ENCODE results near the gene COMMD1. TPM values are rescaled to one million over a fixed set of nuclear protein-coding genes. Genes with fewer than 3 reads are reported as not detected.
"Not testable (repeated sequence)": the region's sequence is repeated elsewhere in the genome, so short reads cannot be mapped to it uniquely, and the experiment has no call there.

The COMMD1 gene
- total RNA-seq: 10 to 100 TPM; 36.4 to 41.2 TPM
- polyA plus RNA-seq: 54.6 TPM

DNA sequence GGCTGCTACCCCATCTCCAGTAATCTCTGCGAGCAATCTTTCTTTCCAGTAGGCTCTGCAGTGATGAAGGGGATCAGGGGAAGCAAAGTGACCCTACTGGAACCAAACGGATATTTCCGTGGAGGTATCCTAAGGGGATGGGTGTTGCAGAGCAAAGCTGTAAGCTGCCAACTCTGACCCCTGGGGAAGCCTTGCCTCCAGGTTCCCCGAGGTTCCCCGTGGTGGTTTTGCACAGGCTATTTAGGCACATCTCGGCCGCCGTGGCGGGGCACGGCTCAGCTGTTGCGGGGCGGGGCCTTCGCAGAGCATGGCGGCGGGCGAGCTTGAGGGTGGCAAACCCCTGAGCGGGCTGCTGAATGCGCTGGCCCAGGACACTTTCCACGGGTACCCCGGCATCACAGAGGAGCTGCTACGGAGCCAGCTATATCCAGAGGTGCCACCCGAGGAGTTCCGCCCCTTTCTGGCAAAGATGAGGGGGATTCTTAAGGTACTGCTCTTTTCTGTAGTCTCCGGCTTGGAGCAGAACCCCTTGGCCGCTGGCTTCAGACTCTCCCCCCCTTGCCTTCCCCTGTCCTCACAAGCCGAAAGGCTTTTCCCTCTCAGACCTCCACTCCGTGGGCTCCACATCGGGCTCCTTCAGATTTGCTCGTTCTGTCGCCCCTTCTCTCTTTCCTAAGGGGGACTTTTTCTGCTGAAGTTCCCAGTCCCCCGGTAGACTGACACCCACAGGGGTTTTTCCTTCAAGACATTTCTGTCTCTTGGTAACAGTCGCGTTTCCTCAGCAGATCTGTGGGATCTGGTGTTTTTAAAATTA, at the start of gene COMMD1:
COMMD1 (plus strand) TSS at position 303 of the 814 bp plus-strand sequence; CDS start at position 308, 5 bp downstream.
- ChIA-PET CTCF (no interaction called here), POLR2A (no interaction called here)
- no peaks in the 10 kb centered on the region for H3K9me3 ChIP-seq (ENCODE audit: low read length)
- peak within 1 kb of the TSS; percentile 91 for H3K4me3 ChIP-seq (ENCODE audit: low read length)
- DNase-seq: peak; percentile 66 to 84 (median 70)
- no peaks in the 10 kb centered on the region for H3K36me3 ChIP-seq (ENCODE audit: insufficient read depth, low read length)
- Mint-ChIP-seq H3K4me3 (peak within 1 kb of the TSS; percentile 94 to 99 (median 96)), H3K4me1 (peaks cover 20 to 43% (median 38%) of the 10 kb centered on the region in 3 donors), H3K27ac (peak within 1 kb of the TSS; percentile 64 to 92 (median 90)), H3K36me3 (peaks cover 0 to 9% (median 0%) of the 10 kb centered on the region in 3 donors), H3K27me3 (no peaks in the 10 kb centered on the region), H3K9me3 (no peaks in the 10 kb centered on the region)
- peaks cover 8% of the 10 kb centered on the region for H3K4me1 ChIP-seq (ENCODE audit: insufficient read depth, low read length)
- H3K27me3 ChIP-seq (ENCODE audit: insufficient read depth, low read length, poor library complexity, severe bottlenecking): no peaks in the 10 kb centered on the region
- H3K27ac ChIP-seq (ENCODE audit: low read depth, low read length): peak within 1 kb of the TSS; percentile 72

DNA sequence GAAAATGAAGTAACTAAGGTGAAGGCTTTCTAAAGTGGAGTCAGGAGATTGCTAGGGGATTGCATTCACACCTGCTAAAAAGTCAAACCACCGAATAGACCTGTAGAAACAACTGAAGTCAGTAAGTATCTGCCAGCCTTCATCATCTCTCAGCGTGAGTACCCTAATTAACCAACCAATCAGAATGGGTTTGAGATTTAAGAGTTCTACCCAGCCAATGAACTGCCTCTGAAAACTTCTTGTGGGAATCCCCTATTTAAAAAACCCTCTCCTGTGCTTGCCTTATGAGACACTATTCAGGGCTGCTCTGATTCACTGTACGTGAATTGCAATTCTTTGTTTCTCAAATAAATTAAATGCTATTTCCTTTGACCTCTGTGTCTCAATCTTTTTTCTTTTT, 48.2 kb upstream of the COMMD1 start:
- no peak overlapping the region for H3K4me3 ChIP-seq (ENCODE audit: low read length)
- no peak for DNase-seq
- Mint-ChIP-seq H3K9me3 (peaks cover 2 to 11% (median 5%) of the 10 kb centered on the region in 5 donors), H3K36me3 (peaks cover 0 to 13% (median 0%) of the 10 kb centered on the region in 3 donors), H3K27ac (no peak overlapping the region), H3K4me3 (no peak overlapping the region), H3K27me3 (peaks cover 0 to 2% of the 10 kb centered on the region in 2 donors), H3K4me1 (peaks cover 12 to 21% (median 19%) of the 10 kb centered on the region in 3 donors)
- no peaks in the 10 kb centered on the region for H3K36me3 ChIP-seq (ENCODE audit: insufficient read depth, low read length)
- peaks cover 12% of the 10 kb centered on the region for H3K4me1 ChIP-seq (ENCODE audit: insufficient read depth, low read length)
- ChIA-PET POLR2A (no interaction called here), CTCF (no interaction called here)
- no peaks in the 10 kb centered on the region for H3K9me3 ChIP-seq (ENCODE audit: low read length)
- no peaks in the 10 kb centered on the region for H3K27me3 ChIP-seq (ENCODE audit: insufficient read depth, low read length, poor library complexity, severe bottlenecking)
- H3K27ac ChIP-seq (ENCODE audit: low read depth, low read length): no peak overlapping the region

GRCh38 chr2:61862085-61862484, 43.4 kb upstream of the COMMD1 start:
- Histone ChIP-seq H3K27ac (ENCODE audit: low read depth, low read length) (no peak overlapping the region), H3K36me3 (ENCODE audit: insufficient read depth, low read length) (no peaks in the 10 kb centered on the region), H3K4me3 (ENCODE audit: low read length) (no peak overlapping the region), H3K4me1 (ENCODE audit: insufficient read depth, low read length) (no peaks in the 10 kb centered on the region), H3K9me3 (ENCODE audit: low read length) (no peaks in the 10 kb centered on the region), H3K27me3 (ENCODE audit: insufficient read depth, low read length, poor library complexity, severe bottlenecking) (no peaks in the 10 kb centered on the region)
- no peak overlapping the region for H3K27ac Mint-ChIP-seq
- peaks cover 0 to 2% of the 10 kb centered on the region in 2 donors for H3K27me3 Mint-ChIP-seq
- CTCF ChIA-PET: no interaction called here
- POLR2A ChIA-PET: no interaction called here
- peaks cover 7 to 30% (median 13%) of the 10 kb centered on the region in 3 donors for H3K36me3 Mint-ChIP-seq
- H3K9me3 Mint-ChIP-seq: peaks cover 5 to 15% (median 9%) of the 10 kb centered on the region in 5 donors
- no peak for DNase-seq
- H3K4me3 Mint-ChIP-seq: no peak overlapping the region
- H3K4me1 Mint-ChIP-seq: no peaks in the 10 kb centered on the region

DNA sequence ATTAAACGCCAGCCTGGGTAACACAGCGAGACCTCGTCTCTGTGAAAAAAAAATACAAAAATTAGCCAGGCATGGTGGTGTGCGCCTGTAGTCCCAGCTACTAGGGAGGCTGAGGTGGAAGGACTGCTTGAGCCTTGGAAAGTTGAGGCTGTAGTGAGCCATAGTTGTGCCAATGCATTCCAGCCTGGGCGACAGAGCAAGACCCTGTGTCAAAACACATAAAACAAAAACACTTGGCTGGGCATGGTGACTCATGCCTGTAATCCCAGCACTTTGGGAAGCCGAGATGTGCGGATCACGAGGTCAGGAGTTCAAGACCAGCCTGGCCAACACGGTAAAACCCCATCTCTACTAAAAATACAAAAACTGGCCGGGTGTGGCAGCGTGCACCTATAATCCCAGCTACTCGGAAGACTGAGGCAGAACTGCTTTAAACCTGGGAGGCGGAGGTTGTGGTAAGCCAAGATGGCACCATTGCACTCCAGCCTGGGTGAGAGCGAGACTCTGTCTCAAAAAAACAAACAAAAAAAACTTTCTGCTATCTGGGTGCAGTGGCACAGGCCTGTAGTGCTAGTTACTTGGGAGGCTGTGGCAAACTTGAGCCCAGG, 38.9 kb upstream of the COMMD1 start:
- H3K4me1 ChIP-seq (ENCODE audit: insufficient read depth, low read length); H3K36me3 ChIP-seq (ENCODE audit: insufficient read depth, low read length); H3K27ac ChIP-seq (ENCODE audit: low read depth, low read length); H3K27me3 Mint-ChIP-seq; POLR2A ChIA-PET; H3K4me1 Mint-ChIP-seq; CTCF ChIA-PET; H3K27me3 ChIP-seq (ENCODE audit: insufficient read depth, low read length, poor library complexity, severe bottlenecking); H3K9me3 ChIP-seq (ENCODE audit: low read length); DNase-seq; H3K4me3 ChIP-seq (ENCODE audit: low read length); H3K4me3 Mint-ChIP-seq: not testable (repeated sequence)
- peaks cover 11 to 66% (median 26%) of the 10 kb centered on the region in 3 donors for H3K36me3 Mint-ChIP-seq
- peak overlapping the region in 3 of 8 donors; percentile 14 to 76 (median 45) for H3K27ac Mint-ChIP-seq
- H3K9me3 Mint-ChIP-seq: peaks cover under 1 to 11% (median 6%) of the 10 kb centered on the region in 5 donors

- Mint-ChIP-seq H3K4me3 (no peak overlapping the region), H3K4me1 (peaks cover 0 to 3% (median 0%) of the 10 kb centered on the region in 3 donors), H3K9me3 (no peaks in the 10 kb centered on the region), H3K27ac (peak overlapping the region in 1 of 8 donors; percentile 50), H3K27me3 (no peaks in the 10 kb centered on the region), H3K36me3 (peaks cover 8 to 84% (median 18%) of the 10 kb centered on the region in 3 donors)
- peaks cover 69% of the 10 kb centered on the region for H3K36me3 ChIP-seq (ENCODE audit: insufficient read depth, low read length)
- no peak for DNase-seq
- no peaks in the 10 kb centered on the region for H3K4me1 ChIP-seq (ENCODE audit: insufficient read depth, low read length)
- CTCF ChIA-PET: interaction anchor here (1.1 kb wide), 1 partner anchor 22 kb away, joined by 4 read pairs; no protein-coding TSS in a partner anchor
- H3K9me3 ChIP-seq (ENCODE audit: low read length): no peaks in the 10 kb centered on the region
- no peak overlapping the region for H3K4me3 ChIP-seq (ENCODE audit: low read length)
- H3K27me3 ChIP-seq (ENCODE audit: insufficient read depth, low read length, poor library complexity, severe bottlenecking): no peaks in the 10 kb centered on the region
- POLR2A ChIA-PET: no interaction called here
- no peak overlapping the region for H3K27ac ChIP-seq (ENCODE audit: low read depth, low read length)
Observed at GRCh38 chr2:61876400-61876799, 29.1 kb upstream of the COMMD1 start.

- CTCF ChIA-PET: no interaction called here
- Histone ChIP-seq H3K9me3 (ENCODE audit: low read length) (no peaks in the 10 kb centered on the region), H3K36me3 (ENCODE audit: insufficient read depth, low read length) (peaks cover 74% of the 10 kb centered on the region), H3K4me3 (ENCODE audit: low read length) (no peak overlapping the region), H3K27ac (ENCODE audit: low read depth, low read length) (no peak overlapping the region), H3K27me3 (ENCODE audit: insufficient read depth, low read length, poor library complexity, severe bottlenecking) (no peaks in the 10 kb centered on the region), H3K4me1 (ENCODE audit: insufficient read depth, low read length) (no peaks in the 10 kb centered on the region)
- Mint-ChIP-seq H3K27me3 (no peaks in the 10 kb centered on the region), H3K4me3 (no peak overlapping the region), H3K9me3 (no peaks in the 10 kb centered on the region), H3K36me3 (peaks cover 8 to 87% (median 13%) of the 10 kb centered on the region in 3 donors), H3K4me1 (peaks cover 0 to 2% (median 0%) of the 10 kb centered on the region in 3 donors), H3K27ac (peak overlapping the region in 2 of 8 donors; percentile 30 to 43)
- no peak for DNase-seq
- POLR2A ChIA-PET: no interaction called here
Observed at GRCh38 chr2:61877571-61878245, 27.8 kb upstream of the COMMD1 start.

DNA sequence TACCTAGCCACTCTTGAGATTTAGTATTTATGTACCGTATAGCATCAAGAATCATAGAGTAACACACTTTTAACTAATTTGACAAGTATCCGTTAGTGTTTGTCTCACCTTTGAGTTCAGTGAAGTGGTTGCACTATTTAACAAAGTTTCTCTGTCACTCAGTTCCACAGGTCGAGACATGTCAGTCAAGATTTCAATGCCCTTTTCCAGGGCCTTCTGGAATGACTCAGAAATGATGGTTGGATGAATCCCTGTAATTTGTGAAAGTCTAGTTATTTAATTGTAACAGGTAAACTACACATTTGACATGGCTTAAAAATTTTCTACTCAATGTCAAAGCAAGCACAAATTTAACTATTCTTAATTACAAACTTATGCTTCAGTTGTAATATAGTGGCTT, 26.7 kb upstream of the COMMD1 start:
- H3K27ac ChIP-seq (ENCODE audit: low read depth, low read length): no peak overlapping the region
- Mint-ChIP-seq H3K27ac (no peak overlapping the region), H3K4me3 (no peak overlapping the region), H3K4me1 (peaks cover 0 to 2% (median 0%) of the 10 kb centered on the region in 3 donors), H3K9me3 (no peaks in the 10 kb centered on the region), H3K27me3 (no peaks in the 10 kb centered on the region), H3K36me3 (peaks cover 8 to 89% (median 10%) of the 10 kb centered on the region in 3 donors)
- H3K4me1 ChIP-seq (ENCODE audit: insufficient read depth, low read length): no peaks in the 10 kb centered on the region
- peaks cover 76% of the 10 kb centered on the region for H3K36me3 ChIP-seq (ENCODE audit: insufficient read depth, low read length)
- no peaks in the 10 kb centered on the region for H3K9me3 ChIP-seq (ENCODE audit: low read length)
- no peaks in the 10 kb centered on the region for H3K27me3 ChIP-seq (ENCODE audit: insufficient read depth, low read length, poor library complexity, severe bottlenecking)
- H3K4me3 ChIP-seq (ENCODE audit: low read length): no peak overlapping the region
- DNase-seq: no peak
- ChIA-PET CTCF (no interaction called here), POLR2A (no interaction called here)

DNA sequence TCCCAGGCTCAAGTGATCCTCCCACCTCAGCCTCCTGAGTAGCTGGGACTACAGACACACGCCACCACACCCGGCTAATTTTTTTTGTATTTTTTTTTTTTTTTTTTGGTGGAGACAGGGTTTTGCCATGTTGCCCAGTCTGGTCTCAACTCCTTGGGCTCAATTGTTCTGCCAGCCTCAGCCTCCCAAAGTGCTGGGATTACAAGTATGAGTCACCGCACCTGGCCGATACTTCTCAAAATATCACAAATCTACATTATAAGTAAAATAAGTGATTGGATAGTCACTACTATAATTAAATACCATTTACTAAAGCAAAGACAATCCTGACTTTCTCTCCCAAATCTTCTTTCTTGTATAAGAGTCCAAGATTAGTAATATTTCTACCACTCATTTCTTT, 26.1 kb upstream of the COMMD1 start:
- H3K27me3 Mint-ChIP-seq; H3K4me1 Mint-ChIP-seq; H3K27me3 ChIP-seq (ENCODE audit: insufficient read depth, low read length, poor library complexity, severe bottlenecking); H3K9me3 ChIP-seq (ENCODE audit: low read length); POLR2A ChIA-PET; H3K27ac ChIP-seq (ENCODE audit: low read depth, low read length); H3K4me1 ChIP-seq (ENCODE audit: insufficient read depth, low read length); DNase-seq; CTCF ChIA-PET; H3K9me3 Mint-ChIP-seq; H3K4me3 ChIP-seq (ENCODE audit: low read length); H3K4me3 Mint-ChIP-seq: not testable (repeated sequence)
- Mint-ChIP-seq H3K36me3 (peaks cover 8 to 88% (median 10%) of the 10 kb centered on the region in 3 donors), H3K27ac (peak overlapping the region in 1 of 8 donors; percentile 69)
- peaks cover 70% of the 10 kb centered on the region for H3K36me3 ChIP-seq (ENCODE audit: insufficient read depth, low read length)
